GM23338 (cell line): ENCODE data around the gene TNF. TPM values are rescaled to one million over a fixed set of nuclear protein-coding genes. Genes with fewer than 3 reads are reported as not detected.

ENCODE experiments used
- ATAC-seq: fragments of 200-7000 bp; cut with Tn5 transposase; 3 replicates; pipeline ENCODE4 v1.9.1; 2020
- DNase-seq: peaks from one replicate; pipeline ENCODE4 v3.0.0-alpha.2; 2015; ENCODE audit warnings: low spot score
- H2AFZ ChIP-seq: fragments of 200-600 bp; sonication (generic); 2 replicates; pipeline ENCODE4 v1.8.0; 2016; ENCODE audit warnings: antibody characterized with exemption, mild to moderate bottlenecking, moderate library complexity
- H3F3A ChIP-seq: fragments of 200-600 bp; sonication (generic); replicated peaks from 2 replicates; pipeline ENCODE4 v1.8.0; 2017; ENCODE audit warnings: antibody characterized with exemption, mixed run types, low read depth
- H3K27ac ChIP-seq: fragments of 200-600 bp; sonication (generic); 2 replicates; pipeline ENCODE4 v1.6.1; 2016; ENCODE audit warnings: low read depth
- H3K27me3 ChIP-seq: fragments of 200-600 bp; sonication (generic); 2 replicates; pipeline ENCODE4 v1.8.0; 2016; ENCODE audit warnings: mild to moderate bottlenecking, mixed run types, moderate library complexity; ENCODE audit not compliant: insufficient read depth
- H3K36me3 ChIP-seq: fragments of 200-600 bp; sonication (generic); 2 replicates; pipeline ENCODE4 v1.8.0; 2016; ENCODE audit warnings: mild to moderate bottlenecking; ENCODE audit not compliant: insufficient read depth
- H3K4me1 ChIP-seq: fragments of 200-600 bp; sonication (generic); 2 replicates; pipeline ENCODE4 v1.8.0; 2016; ENCODE audit warnings: mild to moderate bottlenecking, moderate library complexity; ENCODE audit not compliant: insufficient read depth
- H3K4me2 ChIP-seq: fragments of 200-600 bp; sonication (generic); 2 replicates; pipeline ENCODE4 v1.7.1; 2017; ENCODE audit warnings: mixed run types
- H3K4me3 ChIP-seq: fragments of 200-600 bp; sonication (generic); 2 replicates; pipeline ENCODE4 v1.6.1; 2016; ENCODE audit warnings: mixed run types
- H3K79me2 ChIP-seq: fragments of 200-600 bp; sonication (generic); replicated peaks from 2 replicates; pipeline ENCODE4 v1.8.0; 2017; ENCODE audit warnings: mild to moderate bottlenecking; ENCODE audit not compliant: insufficient read depth
- H3K9me2 ChIP-seq: fragments of 200-600 bp; sonication (generic); 2 replicates; pipeline ENCODE4 v1.8.0; 2017; ENCODE audit not compliant: insufficient read depth
- H4K20me1 ChIP-seq: fragments of 200-600 bp; sonication (generic); replicated peaks from 2 replicates; pipeline ENCODE4 v1.8.0; 2017; ENCODE audit warnings: mild to moderate bottlenecking; ENCODE audit not compliant: insufficient read depth
- H3K27ac Mint-ChIP-seq: 2 replicates; pipeline ENCODE4 v1.8.0; 2020; ENCODE audit warnings: inconsistent platforms, mild to moderate bottlenecking, moderate library complexity, mixed read lengths
- H3K27me3 Mint-ChIP-seq: 3 replicates; pipeline ENCODE4 v1.8.0; 2022; ENCODE audit warnings: low read depth, mild to moderate bottlenecking, moderate library complexity, mixed read lengths, inconsistent platforms; ENCODE audit not compliant: insufficient read depth, poor library complexity
- H3K36me3 Mint-ChIP-seq: 3 replicates; pipeline ENCODE4 v1.8.0; 2021; ENCODE audit warnings: low read depth, mild to moderate bottlenecking, inconsistent platforms, moderate library complexity, mixed read lengths
- H3K4me1 Mint-ChIP-seq: 3 replicates; pipeline ENCODE4 v1.8.0; 2020; ENCODE audit warnings: mild to moderate bottlenecking, inconsistent platforms, mixed read lengths
- H3K4me3 Mint-ChIP-seq: 3 replicates; pipeline ENCODE4 v1.8.0; 2021; ENCODE audit warnings: moderate library complexity, mild to moderate bottlenecking, inconsistent platforms, mixed read lengths
- H3K9me3 Mint-ChIP-seq: 3 replicates; pipeline ENCODE4 v1.8.0; 2020; ENCODE audit warnings: moderate library complexity, mild to moderate bottlenecking, inconsistent platforms, mixed read lengths
- CREB1 ChIP-seq: fragments of 250-450 bp; sonication (Bioruptor Pico); IDR thresholded peaks from 2 replicates; pipeline ENCODE4 v1.5.0; 2020; ENCODE audit warnings: low read depth, mild to moderate bottlenecking, moderate library complexity
- CTCF ChIP-seq, 2 experiments: fragments of 200-600 bp in 1 of 2; sonication (generic) in 1 of 2; conservative IDR thresholded peaks; 2 replicates each; pipeline versions ENCODE4 v1.5.1 to v1.6.1; 2016 to 2017; ENCODE audit warnings: antibody characterized with exemption in 2 of 2, low read depth in 2 of 2, mild to moderate bottlenecking in 2 of 2, moderate library complexity in 1 of 2
- EZH2 ChIP-seq: fragments of 200-600 bp; sonication (generic); IDR thresholded peaks from one replicate; pipeline ENCODE4 v1.8.0; 2017; ENCODE audit warnings: antibody characterized with exemption, mild to moderate bottlenecking, low read depth; ENCODE audit not compliant: unreplicated experiment
- EZH2phosphoT487 ChIP-seq: fragments of 200-600 bp; sonication (generic); IDR thresholded peaks from one replicate; pipeline ENCODE4 v1.8.1; 2018; ENCODE audit warnings: antibody characterized with exemption; ENCODE audit not compliant: unreplicated experiment
- JUNB ChIP-seq: IDR thresholded peaks from one replicate; pipeline ENCODE4 v1.6.1; 2016; ENCODE audit warnings: antibody characterized with exemption; ENCODE audit not compliant: unreplicated experiment
- NANOG ChIP-seq: IDR thresholded peaks from 2 replicates; pipeline ENCODE4 v1.6.1; 2016; ENCODE audit warnings: antibody characterized with exemption, borderline replicate concordance
- POLR2AphosphoS5 ChIP-seq: IDR thresholded peaks from 2 replicates; pipeline ENCODE4 v1.6.1; 2016; ENCODE audit warnings: antibody characterized with exemption, low read depth
- REST ChIP-seq: IDR thresholded peaks from one replicate; pipeline ENCODE4 v1.6.1; 2018; ENCODE audit warnings: antibody characterized with exemption; ENCODE audit not compliant: unreplicated experiment
- STAT1 ChIP-seq: IDR thresholded peaks from one replicate; pipeline ENCODE4 v1.6.1; 2016; ENCODE audit warnings: antibody characterized with exemption; ENCODE audit not compliant: unreplicated experiment
- ZNF114 ChIP-seq: fragments of 250-450 bp; sonication (Bioruptor Pico); IDR thresholded peaks from 2 replicates; pipeline ENCODE4 v1.5.0; 2020; ENCODE audit warnings: mild to moderate bottlenecking, moderate library complexity
- ZNF331 ChIP-seq: fragments of 250-450 bp; sonication (Bioruptor Pico); IDR thresholded peaks from 2 replicates; pipeline ENCODE4 v1.5.0; 2020; ENCODE audit warnings: low read depth, mild to moderate bottlenecking, moderate library complexity
- ZNF462 ChIP-seq: fragments of 250-450 bp; sonication (Bioruptor Pico); IDR thresholded peaks from 2 replicates; pipeline ENCODE4 v1.5.0; 2020; ENCODE audit warnings: mild to moderate bottlenecking, moderate library complexity
- polyA plus RNA-seq: library from polyadenylated mRNA; unstranded; fragments of >200 nt; fragmentation: Nextera tagmentation; extraction: Ambion mirVana; gene quantifications from 2 replicates; pipeline ENCODE4 v1.2.1, GENCODE V29; 2016
- total RNA-seq: library from RNA; depleted of rRNA; stranded (reverse); fragments of >200 nt; shearing (Covaris generic); gene quantifications from 2 replicates; pipeline ENCODE4 v1.2.3, GENCODE V29; 2014
- TF ChIP-seq, protein P1 (sequence below): IDR thresholded peaks from 2 replicates; pipeline ENCODE4 v1.6.1; 2016; ENCODE audit warnings: antibody characterized with exemption

The TNF gene
- total and polyA plus RNA-seq, 2 experiments from 2014 or later, result 0.11 TPM; not detected in 1

DNA sequence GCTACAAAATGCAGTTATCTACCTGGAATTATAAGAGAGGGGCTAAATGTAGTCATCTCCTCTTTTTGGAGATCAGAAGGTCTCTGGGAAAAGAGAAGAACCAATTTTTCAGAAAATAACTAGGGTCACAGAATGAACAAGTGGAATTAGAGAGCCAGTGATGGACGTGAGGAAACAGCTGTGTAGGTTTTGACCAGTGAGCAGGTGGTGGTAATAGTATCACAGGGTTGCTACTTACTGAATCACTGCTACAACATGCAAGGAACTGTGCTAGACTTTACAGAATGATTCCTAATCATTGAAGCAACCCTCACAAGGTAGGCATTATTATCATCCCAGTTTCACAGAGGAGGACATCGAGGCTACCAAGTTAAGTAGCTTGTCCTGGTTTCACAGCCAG is 30.7 kb upstream of the TNF start:
- peaks cover 21% of the 10 kb centered on the region for H3K4me1 ChIP-seq
- ATAC-seq (no peak), DNase-seq (no peak)
- H3K27ac Mint-ChIP-seq, result no peak overlapping the region
- TF ChIP-seq ZNF462 (CRISPR knock-in tag), result no peak
- TF ChIP-seq ZNF331, result no peak
- TF ChIP-seq JUNB, result no peak
- no peak for TF ChIP-seq CREB1 (CRISPR knock-in tag)
- TF ChIP-seq POLR2AphosphoS5, result no peak
- TF ChIP-seq, protein P1, sequence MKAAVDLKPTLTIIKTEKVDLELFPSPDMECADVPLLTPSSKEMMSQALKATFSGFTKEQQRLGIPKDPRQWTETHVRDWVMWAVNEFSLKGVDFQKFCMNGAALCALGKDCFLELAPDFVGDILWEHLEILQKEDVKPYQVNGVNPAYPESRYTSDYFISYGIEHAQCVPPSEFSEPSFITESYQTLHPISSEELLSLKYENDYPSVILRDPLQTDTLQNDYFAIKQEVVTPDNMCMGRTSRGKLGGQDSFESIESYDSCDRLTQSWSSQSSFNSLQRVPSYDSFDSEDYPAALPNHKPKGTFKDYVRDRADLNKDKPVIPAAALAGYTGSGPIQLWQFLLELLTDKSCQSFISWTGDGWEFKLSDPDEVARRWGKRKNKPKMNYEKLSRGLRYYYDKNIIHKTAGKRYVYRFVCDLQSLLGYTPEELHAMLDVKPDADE, result no peak
- TF ChIP-seq EZH2, result no peak
- no peak for TF ChIP-seq NANOG
- no peak for TF ChIP-seq CTCF (conservative IDR thresholded peaks at IDR 0.05; ENCODE audit: low read depth in 2 of 2)
- TF ChIP-seq STAT1, result no peak
- TF ChIP-seq EZH2phosphoT487, result no peak
- TF ChIP-seq REST, result no peak
- no peak for TF ChIP-seq ZNF114 (CRISPR knock-in tag)
- H3K27ac ChIP-seq, result no peak overlapping the region
- H3K4me3 Mint-ChIP-seq, result peak overlapping the region; percentile 22; the same call in 2 of the 3 replicates
- peaks cover 12% of the 10 kb centered on the region for H4K20me1 ChIP-seq
- no peaks in the 10 kb centered on the region; the same call in 2 of the 3 replicates for H3K9me3 Mint-ChIP-seq
- H3K36me3 ChIP-seq, result peaks cover 16% of the 10 kb centered on the region
- H3K9me2 ChIP-seq, result no peaks in the 10 kb centered on the region
- H2AFZ ChIP-seq, result no peak overlapping the region
- H3F3A ChIP-seq, result peaks cover 11% of the 10 kb centered on the region
- peaks cover 37% of the 10 kb centered on the region for H3K79me2 ChIP-seq
- H3K27me3 Mint-ChIP-seq, result peaks cover 12% of the 10 kb centered on the region
- no peaks in the 10 kb centered on the region for H3K27me3 ChIP-seq
- H3K4me2 ChIP-seq, result no peak overlapping the region
- H3K4me3 ChIP-seq, result no peak overlapping the region
- H3K4me1 Mint-ChIP-seq, result peaks cover 27% of the 10 kb centered on the region
- peaks cover 34% of the 10 kb centered on the region for H3K36me3 Mint-ChIP-seq
